GM12878 (cell line): ENCODE results near the gene KRTAP1-3. TPM values are rescaled to one million over a fixed set of nuclear protein-coding genes. Genes with fewer than 3 reads are reported as not detected.

ENCODE experiments used
- ATAC-seq: fragments of 200-7000 bp; cut with Tn5 transposase; 3 replicates; pipeline ENCODE4 v1.9.1; 2020; ENCODE audit warnings: mild to moderate bottlenecking, moderate library complexity
- BruUV-seq: library from RNA; stranded (reverse); fragments of 400-500 nt; replicated peaks from 2 replicates; lab custom pipeline; 2021; lab: Mats Ljungman, UMichigan
- CTCF ChIA-PET: fragments of 300-600 bp; sonication (Branson Sonifier 250); formaldehyde crosslinking; extraction: SDS; loops from one replicate; lab custom pipeline; 2021; ENCODE audit warnings: inconsistent platforms; lab: Yijun Ruan, JAX
- POLR2A ChIA-PET: fragments of 350-600 bp; formaldehyde crosslinking; extraction: SDS; loops from one replicate; lab custom pipeline; 2021; ENCODE audit warnings: inconsistent platforms; lab: Charles Lee
- RAD21 ChIA-PET: fragments of 300-600 bp; sonication (Branson Sonifier 250); formaldehyde crosslinking; loops from one replicate; lab custom pipeline; 2023; ENCODE audit warnings: antibody characterized with exemption; ENCODE audit not compliant: unreplicated experiment; lab: Charles Lee
- SMC1A ChIA-PET: fragments of 300-600 bp; sonication (Branson Sonifier 250); formaldehyde crosslinking; loops from one replicate; lab custom pipeline; 2023; ENCODE audit not compliant: unreplicated experiment, uncharacterized antibody; lab: Charles Lee
- DNase-seq: peaks from one replicate; pipeline ENCODE4 v3.0.0-alpha.2; 2011; ENCODE audit warnings: low read depth, low spot score
- FAIRE-seq: peaks from 3 replicates; lab custom pipeline; 2011; peaks lifted over from hg19 to GRCh38; lab: Jason Lieb, UNC
- H2AFZ ChIP-seq: 2 replicates; pipeline ENCODE4 v1.6.0; 2011; ENCODE audit warnings: low read depth, low read length, control low read depth; ENCODE audit not compliant: control insufficient read depth
- H3K27ac ChIP-seq: 2 replicates; pipeline ENCODE4 v1.5.1; 2011; ENCODE audit warnings: control low read depth; ENCODE audit not compliant: control insufficient read depth, insufficient read depth
- H3K27me3 ChIP-seq, 2 experiments: replicated peaks in 1 of 2; 2 replicates each; pipeline versions ENCODE4 v1.6.0 to v1.6.1; 2011; ENCODE audit warnings: low read length in 1 of 2; ENCODE audit not compliant: control insufficient read depth in 2 of 2, insufficient read depth in 2 of 2
- H3K36me3 ChIP-seq, 2 experiments: 2 replicates each; pipeline ENCODE4 v1.5.1; 2011; ENCODE audit warnings: low read length in 1 of 2; ENCODE audit not compliant: control insufficient read depth in 2 of 2, insufficient read depth in 2 of 2
- H3K4me1 ChIP-seq: 2 replicates; pipeline ENCODE4 v1.6.1; 2011; ENCODE audit warnings: mild to moderate bottlenecking, low read length, moderate library complexity, mixed read lengths; ENCODE audit not compliant: control insufficient read depth, insufficient read depth
- H3K4me2 ChIP-seq: 2 replicates; pipeline ENCODE4 v1.6.0; 2011; ENCODE audit warnings: control low read depth; ENCODE audit not compliant: control insufficient read depth, insufficient read depth
- H3K4me3 ChIP-seq: fragments of 200-600 bp; sonication (generic); 2 replicates; pipeline ENCODE4 v1.5.1; 2016
- H3K79me2 ChIP-seq: 2 replicates; pipeline ENCODE4 v1.6.0; 2011; ENCODE audit warnings: low read length; ENCODE audit not compliant: control insufficient read depth, insufficient read depth
- H3K9ac ChIP-seq: 2 replicates; pipeline ENCODE4 v1.8.0; 2011; ENCODE audit warnings: low read length, control low read depth, mixed read lengths; ENCODE audit not compliant: control insufficient read depth, insufficient read depth
- H3K9me3 ChIP-seq: replicated peaks from 3 replicates; pipeline ENCODE4 v1.5.1; 2011; ENCODE audit warnings: mild to moderate bottlenecking, low read length; ENCODE audit not compliant: control insufficient read depth, insufficient read depth
- H4K20me1 ChIP-seq: 2 replicates; pipeline ENCODE4 v1.6.0; 2011; ENCODE audit not compliant: control insufficient read depth, insufficient read depth
- BACH1 ChIP-seq: fragments of 450-650 bp; IDR thresholded peaks from 2 replicates; pipeline ENCODE4 v1.6.1; 2017; ENCODE audit warnings: mild to moderate bottlenecking, borderline replicate concordance
- LARP7 ChIP-seq: fragments of 450-650 bp; IDR thresholded peaks from 2 replicates; pipeline ENCODE4 v1.6.1; 2017; ENCODE audit warnings: mild to moderate bottlenecking
- MXI1 ChIP-seq: fragments of 150-350 bp; IDR thresholded peaks from 2 replicates; pipeline ENCODE4 v1.6.1; 2011; ENCODE audit warnings: low read depth, mild to moderate bottlenecking, inconsistent platforms, low read length, improper control_type of control experiment
- RUNX3 ChIP-seq: IDR thresholded peaks from 2 replicates; pipeline ENCODE4 v1.6.1; 2012; ENCODE audit warnings: low read length, inconsistent platforms
- SIN3A ChIP-seq: IDR thresholded peaks from 2 replicates; pipeline ENCODE4 v1.6.1; 2012; ENCODE audit warnings: low read depth, low read length, improper control_type of control experiment
- STAT1 ChIP-seq: fragments of 450-650 bp; conservative IDR thresholded peaks from 2 replicates; pipeline ENCODE4 v1.6.1; 2014; ENCODE audit warnings: antibody characterized with exemption, mild to moderate bottlenecking
- ZNF207 ChIP-seq: fragments of 450-650 bp; IDR thresholded peaks from 2 replicates; pipeline ENCODE4 v1.6.1; 2014; ENCODE audit warnings: antibody characterized with exemption, mild to moderate bottlenecking, borderline replicate concordance
- WGBS: methylation state at CpG from one replicate; pipeline ENCODE4 v1.1.6; 2016; ENCODE audit warnings: low lambda C conversion rate; ENCODE audit not compliant: insufficient replicate concordance, insufficient coverage; ENCODE audit errors: missing lambda C conversion rate; 5-methylcytosine and 5-hydroxymethylcytosine counted together
- in situ Hi-C: fragments of 300-500 bp; cut with MboI; formaldehyde crosslinking; loops from 9 replicates; pipeline ENCODE4 v1.14.3; 2018; ENCODE audit warnings: mixed read lengths
- intact Hi-C: fragments of 100-400 bp; cut with micrococcal nuclease; formaldehyde crosslinking; loops from one replicate; pipeline ENCODE4 v1.14.2; 2022; ENCODE audit not compliant: unreplicated experiment
- polyA plus RNA-seq, 11 experiments: library from polyadenylated mRNA; depleted of rRNA in 4 of 11; unstranded in 6 of 11; stranded (reverse) in 5 of 11; fragments of >200 nt; fragmentation: Nextera tagmentation in 4 of 11; fragmentation: Illumina TruSeq in 1 of 11; extraction: Ambion mirVana in 4 of 11; extraction: Trizol in 1 of 11; gene quantifications; 1 replicate in 1 of 11; 2 replicates in 10 of 11; pipeline versions ENCODE4 v1.2.1 to v1.2.3, GENCODE V29; 2011 to 2016; ENCODE audit warnings: inconsistent platforms in 2 of 11, missing spikeins in 2 of 11, low read depth in 1 of 11
- total RNA-seq, 4 experiments: library from RNA; depleted of rRNA in 3 of 4; stranded (reverse); fragments of >200 nt in 3 of 4; fragmentation: Illumina TruSeq in 1 of 4; extraction: Trizol in 1 of 4; gene quantifications; 2 replicates each; pipeline versions ENCODE4 v1.2.1 to v1.2.3, GENCODE V29; 2013 to 2021
- TF ChIP-seq, protein P1 (sequence below): IDR thresholded peaks from 2 replicates; pipeline ENCODE4 v1.6.1; 2012; ENCODE audit warnings: mild to moderate bottlenecking, low read depth, low read length
- TF ChIP-seq, protein P2 (sequence below): fragments of 450-650 bp; IDR thresholded peaks from 2 replicates; pipeline ENCODE4 v1.6.1; 2017; ENCODE audit warnings: mild to moderate bottlenecking
- TF ChIP-seq, protein P3 (sequence below): IDR thresholded peaks from 2 replicates; pipeline ENCODE4 v1.6.1; 2012; ENCODE audit warnings: low read depth, low read length, improper control_type of control experiment
- TF ChIP-seq, protein P4 (sequence below): fragments of 150-350 bp; IDR thresholded peaks from 2 replicates; pipeline ENCODE4 v1.6.1; 2016; ENCODE audit warnings: low read depth, low read length

Gene KRTAP1-3
- total and polyA plus RNA-seq, 10 of the 15 experiments (the other 5 are each of a cell fraction or from before 2014, with no cell fraction given): not detected

DNA sequence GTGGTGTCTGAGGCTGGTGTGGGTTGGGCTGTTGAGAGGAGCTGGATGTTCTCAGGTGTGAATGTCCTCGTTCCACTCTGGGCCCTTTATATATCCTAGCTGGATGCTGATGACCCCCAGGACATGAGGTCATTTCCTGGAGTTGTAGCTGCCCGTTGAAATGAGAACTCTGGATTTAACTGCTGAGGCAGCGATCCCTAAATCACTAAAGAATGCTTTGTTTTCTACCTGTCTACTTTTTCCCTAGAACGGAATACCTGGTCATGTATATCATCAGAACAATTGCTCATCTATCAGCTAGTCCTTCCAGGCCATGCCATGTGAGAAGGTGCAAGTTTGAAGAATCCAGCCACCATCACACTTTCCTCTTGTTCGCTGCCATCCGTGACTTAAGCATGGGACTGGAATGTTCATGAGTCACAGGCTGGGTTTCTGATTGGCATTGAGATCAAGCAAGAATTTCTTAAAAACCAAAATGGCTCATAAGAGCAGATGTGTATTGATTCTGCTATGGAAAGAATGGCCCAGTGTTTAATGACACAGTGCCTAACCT, 25.5 kb upstream of the KRTAP1-3 start, which contains the start of gene KRTAP2-3:
Gene KRTAP2-3, minus strand, starts transcription at position 63 of the 553 bp plus-strand sequence. CDS start 64 bp downstream, outside the sequence.
- in situ Hi-C loops: no loop called here
- no peaks in the 10 kb centered on the region for H4K20me1 ChIP-seq
- FAIRE-seq: no peak
- CTCF ChIA-PET: no interaction called here
- H3K4me3 ChIP-seq: no peak within 1 kb of the TSS
- no peak within 1 kb of the TSS for H3K4me2 ChIP-seq
- H3K27me3 ChIP-seq: no peaks in the 10 kb centered on the region; a peak in 1 of 4 replicates
- RAD21 ChIA-PET: no interaction called here
- no peak for DNase-seq
- no peak within 1 kb of the TSS for H3K9ac ChIP-seq
- no peaks in the 10 kb centered on the region for H3K4me1 ChIP-seq
- SMC1A ChIA-PET: no interaction called here
- intact Hi-C loops: no loop called here
- H3K27ac ChIP-seq: no peak within 1 kb of the TSS
- no peak within 1 kb of the TSS for H2AFZ ChIP-seq
- 23% methylated on average over 6 of the region's 6 CpGs for WGBS
- H3K9me3 ChIP-seq: no peaks in the 10 kb centered on the region
- H3K79me2 ChIP-seq: no peaks in the 10 kb centered on the region
- no peak for ATAC-seq
- H3K36me3 ChIP-seq: no peaks in the 10 kb centered on the region
- no TSS peak for BruUV-seq
- POLR2A ChIA-PET: no interaction called here
- TF ChIP-seq, protein P1, sequence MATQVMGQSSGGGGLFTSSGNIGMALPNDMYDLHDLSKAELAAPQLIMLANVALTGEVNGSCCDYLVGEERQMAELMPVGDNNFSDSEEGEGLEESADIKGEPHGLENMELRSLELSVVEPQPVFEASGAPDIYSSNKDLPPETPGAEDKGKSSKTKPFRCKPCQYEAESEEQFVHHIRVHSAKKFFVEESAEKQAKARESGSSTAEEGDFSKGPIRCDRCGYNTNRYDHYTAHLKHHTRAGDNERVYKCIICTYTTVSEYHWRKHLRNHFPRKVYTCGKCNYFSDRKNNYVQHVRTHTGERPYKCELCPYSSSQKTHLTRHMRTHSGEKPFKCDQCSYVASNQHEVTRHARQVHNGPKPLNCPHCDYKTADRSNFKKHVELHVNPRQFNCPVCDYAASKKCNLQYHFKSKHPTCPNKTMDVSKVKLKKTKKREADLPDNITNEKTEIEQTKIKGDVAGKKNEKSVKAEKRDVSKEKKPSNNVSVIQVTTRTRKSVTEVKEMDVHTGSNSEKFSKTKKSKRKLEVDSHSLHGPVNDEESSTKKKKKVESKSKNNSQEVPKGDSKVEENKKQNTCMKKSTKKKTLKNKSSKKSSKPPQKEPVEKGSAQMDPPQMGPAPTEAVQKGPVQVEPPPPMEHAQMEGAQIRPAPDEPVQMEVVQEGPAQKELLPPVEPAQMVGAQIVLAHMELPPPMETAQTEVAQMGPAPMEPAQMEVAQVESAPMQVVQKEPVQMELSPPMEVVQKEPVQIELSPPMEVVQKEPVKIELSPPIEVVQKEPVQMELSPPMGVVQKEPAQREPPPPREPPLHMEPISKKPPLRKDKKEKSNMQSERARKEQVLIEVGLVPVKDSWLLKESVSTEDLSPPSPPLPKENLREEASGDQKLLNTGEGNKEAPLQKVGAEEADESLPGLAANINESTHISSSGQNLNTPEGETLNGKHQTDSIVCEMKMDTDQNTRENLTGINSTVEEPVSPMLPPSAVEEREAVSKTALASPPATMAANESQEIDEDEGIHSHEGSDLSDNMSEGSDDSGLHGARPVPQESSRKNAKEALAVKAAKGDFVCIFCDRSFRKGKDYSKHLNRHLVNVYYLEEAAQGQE: no peak
- no peak for TF ChIP-seq ZNF207
- TF ChIP-seq SIN3A: no peak
- TF ChIP-seq LARP7: no peak
- TF ChIP-seq STAT1: no peak
- TF ChIP-seq MXI1: no peak
- no peak for TF ChIP-seq BACH1
- TF ChIP-seq, protein P2, sequence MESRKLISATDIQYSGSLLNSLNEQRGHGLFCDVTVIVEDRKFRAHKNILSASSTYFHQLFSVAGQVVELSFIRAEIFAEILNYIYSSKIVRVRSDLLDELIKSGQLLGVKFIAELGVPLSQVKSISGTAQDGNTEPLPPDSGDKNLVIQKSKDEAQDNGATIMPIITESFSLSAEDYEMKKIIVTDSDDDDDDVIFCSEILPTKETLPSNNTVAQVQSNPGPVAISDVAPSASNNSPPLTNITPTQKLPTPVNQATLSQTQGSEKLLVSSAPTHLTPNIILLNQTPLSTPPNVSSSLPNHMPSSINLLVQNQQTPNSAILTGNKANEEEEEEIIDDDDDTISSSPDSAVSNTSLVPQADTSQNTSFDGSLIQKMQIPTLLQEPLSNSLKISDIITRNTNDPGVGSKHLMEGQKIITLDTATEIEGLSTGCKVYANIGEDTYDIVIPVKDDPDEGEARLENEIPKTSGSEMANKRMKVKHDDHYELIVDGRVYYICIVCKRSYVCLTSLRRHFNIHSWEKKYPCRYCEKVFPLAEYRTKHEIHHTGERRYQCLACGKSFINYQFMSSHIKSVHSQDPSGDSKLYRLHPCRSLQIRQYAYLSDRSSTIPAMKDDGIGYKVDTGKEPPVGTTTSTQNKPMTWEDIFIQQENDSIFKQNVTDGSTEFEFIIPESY: no peak
- TF ChIP-seq RUNX3: no peak
- TF ChIP-seq, protein P3, sequence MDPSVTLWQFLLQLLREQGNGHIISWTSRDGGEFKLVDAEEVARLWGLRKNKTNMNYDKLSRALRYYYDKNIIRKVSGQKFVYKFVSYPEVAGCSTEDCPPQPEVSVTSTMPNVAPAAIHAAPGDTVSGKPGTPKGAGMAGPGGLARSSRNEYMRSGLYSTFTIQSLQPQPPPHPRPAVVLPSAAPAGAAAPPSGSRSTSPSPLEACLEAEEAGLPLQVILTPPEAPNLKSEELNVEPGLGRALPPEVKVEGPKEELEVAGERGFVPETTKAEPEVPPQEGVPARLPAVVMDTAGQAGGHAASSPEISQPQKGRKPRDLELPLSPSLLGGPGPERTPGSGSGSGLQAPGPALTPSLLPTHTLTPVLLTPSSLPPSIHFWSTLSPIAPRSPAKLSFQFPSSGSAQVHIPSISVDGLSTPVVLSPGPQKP: no peak
- TF ChIP-seq, protein P4, sequence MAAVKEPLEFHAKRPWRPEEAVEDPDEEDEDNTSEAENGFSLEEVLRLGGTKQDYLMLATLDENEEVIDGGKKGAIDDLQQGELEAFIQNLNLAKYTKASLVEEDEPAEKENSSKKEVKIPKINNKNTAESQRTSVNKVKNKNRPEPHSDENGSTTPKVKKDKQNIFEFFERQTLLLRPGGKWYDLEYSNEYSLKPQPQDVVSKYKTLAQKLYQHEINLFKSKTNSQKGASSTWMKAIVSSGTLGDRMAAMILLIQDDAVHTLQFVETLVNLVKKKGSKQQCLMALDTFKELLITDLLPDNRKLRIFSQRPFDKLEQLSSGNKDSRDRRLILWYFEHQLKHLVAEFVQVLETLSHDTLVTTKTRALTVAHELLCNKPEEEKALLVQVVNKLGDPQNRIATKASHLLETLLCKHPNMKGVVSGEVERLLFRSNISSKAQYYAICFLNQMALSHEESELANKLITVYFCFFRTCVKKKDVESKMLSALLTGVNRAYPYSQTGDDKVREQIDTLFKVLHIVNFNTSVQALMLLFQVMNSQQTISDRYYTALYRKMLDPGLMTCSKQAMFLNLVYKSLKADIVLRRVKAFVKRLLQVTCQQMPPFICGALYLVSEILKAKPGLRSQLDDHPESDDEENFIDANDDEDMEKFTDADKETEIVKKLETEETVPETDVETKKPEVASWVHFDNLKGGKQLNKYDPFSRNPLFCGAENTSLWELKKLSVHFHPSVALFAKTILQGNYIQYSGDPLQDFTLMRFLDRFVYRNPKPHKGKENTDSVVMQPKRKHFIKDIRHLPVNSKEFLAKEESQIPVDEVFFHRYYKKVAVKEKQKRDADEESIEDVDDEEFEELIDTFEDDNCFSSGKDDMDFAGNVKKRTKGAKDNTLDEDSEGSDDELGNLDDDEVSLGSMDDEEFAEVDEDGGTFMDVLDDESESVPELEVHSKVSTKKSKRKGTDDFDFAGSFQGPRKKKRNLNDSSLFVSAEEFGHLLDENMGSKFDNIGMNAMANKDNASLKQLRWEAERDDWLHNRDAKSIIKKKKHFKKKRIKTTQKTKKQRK: no peak
